ENCODE data around the gene MAGOH.

Gene MAGOH

GRCh38 chr1:53281133-53281532 is 42.8 kb upstream of the MAGOH start:
- no peak for DNase-seq
- WGBS (ENCODE audit: insufficient coverage) = 96% methylated on average over 7 of the region's 9 CpGs
- H3K9me3 ChIP-seq (ENCODE audit: control extremely low read depth in 1 of 5, control insufficient read depth in 4 of 5, insufficient read depth in 2 of 5, low read depth in 1 of 5, low read length in 4 of 5) = no peaks in the 10 kb centered on the region

GRCh38 chr1:53280496-53280895 is 42.2 kb upstream of the MAGOH start:
- peaks cover 0 to 4% (median 1%) of the 10 kb centered on the region in 4 experiments for H3K4me1 ChIP-seq (ENCODE audit: control extremely low read depth in 1 of 4, control insufficient read depth in 4 of 4, insufficient read depth in 4 of 4, low read length in 3 of 4)
- WGBS (ENCODE audit: insufficient coverage) = 98% methylated on average over 5 of the region's 8 CpGs
- H3K36me3 ChIP-seq (ENCODE audit: control insufficient read depth in 4 of 4, insufficient read depth in 4 of 4, low read length in 3 of 4) = peaks cover 2 to 85% (median 32%) of the 10 kb centered on the region in 4 experiments
- H3K9me3 ChIP-seq (ENCODE audit: control extremely low read depth in 1 of 5, control insufficient read depth in 4 of 5, insufficient read depth in 2 of 5, low read depth in 1 of 5, low read length in 4 of 5) = no peaks in the 10 kb centered on the region
- no peak overlapping the region for H3K4me3 ChIP-seq (ENCODE audit: control insufficient read depth in 1 of 7, extremely low read depth in 1 of 7, insufficient read depth in 4 of 7, low read depth in 2 of 7, low read length in 6 of 7)
- DNase-seq = no peak
- no peaks in the 10 kb centered on the region for H3K27me3 ChIP-seq (replicated peaks in 2 of 5; ENCODE audit: control insufficient read depth in 4 of 5, insufficient read depth in 5 of 5, low read length in 4 of 5)
- ChIA-PET POLR2A (no interaction called here), CTCF (interaction anchor here (1.4 to 7.1 kb wide), 3 partner anchors 10 to 114 kb away, joined by 3 to 124 read pairs (median 79); no protein-coding TSS in a partner anchor)
- H3K27ac ChIP-seq (ENCODE audit: insufficient read depth in 1 of 2, low read depth in 1 of 2, low read length in 2 of 2, poor library complexity in 1 of 2, severe bottlenecking in 2 of 2) = no peak overlapping the region

More at GRCh38 chr1:53281133-53281532, 42.8 kb upstream of the MAGOH start:
- Histone ChIP-seq H3K4me1 (ENCODE audit: control extremely low read depth in 1 of 4, control insufficient read depth in 4 of 4, insufficient read depth in 4 of 4, low read length in 3 of 4) (peaks cover 3 to 10% (median 6%) of the 10 kb centered on the region in 4 experiments), H3K27me3 (replicated peaks in 2 of 5; ENCODE audit: control insufficient read depth in 4 of 5, insufficient read depth in 5 of 5, low read length in 4 of 5) (no peaks in the 10 kb centered on the region), H3K36me3 (ENCODE audit: control insufficient read depth in 4 of 4, insufficient read depth in 4 of 4, low read length in 3 of 4) (peaks cover 2 to 85% (median 27%) of the 10 kb centered on the region in 4 experiments), H3K27ac (ENCODE audit: insufficient read depth in 1 of 2, low read depth in 1 of 2, low read length in 2 of 2, poor library complexity in 1 of 2, severe bottlenecking in 2 of 2) (no peak overlapping the region), H3K4me3 (ENCODE audit: control insufficient read depth in 1 of 7, extremely low read depth in 1 of 7, insufficient read depth in 4 of 7, low read depth in 2 of 7, low read length in 6 of 7) (no peak overlapping the region)
- ChIA-PET CTCF (interaction anchor here (1.4 to 7.1 kb wide), 5 partner anchors 9 to 113 kb away, joined by 3 to 124 read pairs (median 6); no protein-coding TSS in a partner anchor), POLR2A (no interaction called here)

GRCh38 chr1:53279296-53280200 is 41.2 kb upstream of the MAGOH start:
- no peaks in the 10 kb centered on the region for H3K9me3 ChIP-seq (ENCODE audit: control extremely low read depth in 1 of 5, control insufficient read depth in 4 of 5, insufficient read depth in 2 of 5, low read depth in 1 of 5, low read length in 4 of 5)
- H3K27me3 ChIP-seq (replicated peaks in 2 of 5; ENCODE audit: control insufficient read depth in 4 of 5, insufficient read depth in 5 of 5, low read length in 4 of 5) = no peaks in the 10 kb centered on the region
- CTCF ChIA-PET = interaction anchor here (1.0 to 7.1 kb wide), 14 partner anchors 8 to 169 kb away, joined by 3 to 124 read pairs (median 8); no protein-coding TSS in a partner anchor
- POLR2A ChIA-PET = no interaction called here
- no peak overlapping the region for H3K27ac ChIP-seq (ENCODE audit: insufficient read depth in 1 of 2, low read depth in 1 of 2, low read length in 2 of 2, poor library complexity in 1 of 2, severe bottlenecking in 2 of 2)
- DNase-seq = no peak
- H3K36me3 ChIP-seq (ENCODE audit: control insufficient read depth in 4 of 4, insufficient read depth in 4 of 4, low read length in 3 of 4) = peaks cover 2 to 85% (median 32%) of the 10 kb centered on the region in 4 experiments
- no peak overlapping the region for H3K4me3 ChIP-seq (ENCODE audit: control insufficient read depth in 1 of 7, extremely low read depth in 1 of 7, insufficient read depth in 4 of 7, low read depth in 2 of 7, low read length in 6 of 7)
- peaks cover 0 to under 1% (median 0%) of the 10 kb centered on the region in 4 experiments for H3K4me1 ChIP-seq (ENCODE audit: control extremely low read depth in 1 of 4, control insufficient read depth in 4 of 4, insufficient read depth in 4 of 4, low read length in 3 of 4)
- WGBS (ENCODE audit: insufficient coverage) = 93% methylated on average over 10 of the region's 14 CpGs

GRCh38 chr1:53278298-53278725 is 40.0 kb upstream of the MAGOH start:
- POLR2A ChIA-PET = no interaction called here
- CTCF ChIA-PET = interaction anchor here (0.7 to 7.1 kb wide), 34 partner anchors 10 to 476 kb away, joined by 3 to 124 read pairs (median 4); no protein-coding TSS in a partner anchor
- no peak overlapping the region for H3K27ac ChIP-seq (ENCODE audit: insufficient read depth in 1 of 2, low read depth in 1 of 2, low read length in 2 of 2, poor library complexity in 1 of 2, severe bottlenecking in 2 of 2)
- peaks cover 2 to 92% (median 37%) of the 10 kb centered on the region in 4 experiments for H3K36me3 ChIP-seq (ENCODE audit: control insufficient read depth in 4 of 4, insufficient read depth in 4 of 4, low read length in 3 of 4)
- peak; percentile 25 to 55 (median 36) for DNase-seq
- H3K4me3 ChIP-seq (ENCODE audit: control insufficient read depth in 1 of 7, extremely low read depth in 1 of 7, insufficient read depth in 4 of 7, low read depth in 2 of 7, low read length in 6 of 7) = no peak overlapping the region
- H3K27me3 ChIP-seq (replicated peaks in 2 of 5; ENCODE audit: control insufficient read depth in 4 of 5, insufficient read depth in 5 of 5, low read length in 4 of 5) = no peaks in the 10 kb centered on the region
- peaks cover 0 to 9% (median 0%) of the 10 kb centered on the region in 4 experiments for H3K4me1 ChIP-seq (ENCODE audit: control extremely low read depth in 1 of 4, control insufficient read depth in 4 of 4, insufficient read depth in 4 of 4, low read length in 3 of 4)
- no peaks in the 10 kb centered on the region for H3K9me3 ChIP-seq (ENCODE audit: control extremely low read depth in 1 of 5, control insufficient read depth in 4 of 5, insufficient read depth in 2 of 5, low read depth in 1 of 5, low read length in 4 of 5)
- 10% methylated on average over 3 of the region's 8 CpGs for WGBS (ENCODE audit: insufficient coverage)

GRCh38 chr1:53277326-53277725 is 39.0 kb upstream of the MAGOH start:
- Histone ChIP-seq H3K9me3 (ENCODE audit: control extremely low read depth in 1 of 5, control insufficient read depth in 4 of 5, insufficient read depth in 2 of 5, low read depth in 1 of 5, low read length in 4 of 5) (no peaks in the 10 kb centered on the region), H3K36me3 (ENCODE audit: control insufficient read depth in 4 of 4, insufficient read depth in 4 of 4, low read length in 3 of 4) (peaks cover 2 to 94% (median 40%) of the 10 kb centered on the region in 4 experiments), H3K27me3 (replicated peaks in 2 of 5; ENCODE audit: control insufficient read depth in 4 of 5, insufficient read depth in 5 of 5, low read length in 4 of 5) (no peaks in the 10 kb centered on the region), H3K4me3 (ENCODE audit: control insufficient read depth in 1 of 7, extremely low read depth in 1 of 7, insufficient read depth in 4 of 7, low read depth in 2 of 7, low read length in 6 of 7) (no peak overlapping the region), H3K4me1 (ENCODE audit: control extremely low read depth in 1 of 4, control insufficient read depth in 4 of 4, insufficient read depth in 4 of 4, low read length in 3 of 4) (peaks cover 0 to 9% (median 0%) of the 10 kb centered on the region in 4 experiments), H3K27ac (ENCODE audit: insufficient read depth in 1 of 2, low read depth in 1 of 2, low read length in 2 of 2, poor library complexity in 1 of 2, severe bottlenecking in 2 of 2) (no peak overlapping the region)
- 92% methylated on average over 5 of the region's 5 CpGs for WGBS (ENCODE audit: insufficient coverage)
- no peak for DNase-seq
- ChIA-PET CTCF (interaction anchor here (0.9 to 7.1 kb wide), 16 partner anchors 9 to 196 kb away, joined by 3 to 124 read pairs (median 8); no protein-coding TSS in a partner anchor), POLR2A (no interaction called here)

- CTCF ChIA-PET = interaction anchor here (0.9 to 7.1 kb wide), 8 partner anchors 8 to 117 kb away, joined by 3 to 124 read pairs (median 13); no protein-coding TSS in a partner anchor
- no peak for DNase-seq
- no peak overlapping the region for H3K27ac ChIP-seq (ENCODE audit: insufficient read depth in 1 of 2, low read depth in 1 of 2, low read length in 2 of 2, poor library complexity in 1 of 2, severe bottlenecking in 2 of 2)
- no peaks in the 10 kb centered on the region for H3K27me3 ChIP-seq (replicated peaks in 2 of 5; ENCODE audit: control insufficient read depth in 4 of 5, insufficient read depth in 5 of 5, low read length in 4 of 5)
- H3K9me3 ChIP-seq (ENCODE audit: control extremely low read depth in 1 of 5, control insufficient read depth in 4 of 5, insufficient read depth in 2 of 5, low read depth in 1 of 5, low read length in 4 of 5) = no peaks in the 10 kb centered on the region
- WGBS (ENCODE audit: insufficient coverage) = 98% methylated on average over 46 of the region's 46 CpGs
- H3K4me3 ChIP-seq (ENCODE audit: control insufficient read depth in 1 of 7, extremely low read depth in 1 of 7, insufficient read depth in 4 of 7, low read depth in 2 of 7, low read length in 6 of 7) = no peak overlapping the region
- peaks cover 2 to 94% (median 41%) of the 10 kb centered on the region in 4 experiments for H3K36me3 ChIP-seq (ENCODE audit: control insufficient read depth in 4 of 4, insufficient read depth in 4 of 4, low read length in 3 of 4)
- POLR2A ChIA-PET = no interaction called here
- peaks cover 0 to 9% (median 0%) of the 10 kb centered on the region in 4 experiments for H3K4me1 ChIP-seq (ENCODE audit: control extremely low read depth in 1 of 4, control insufficient read depth in 4 of 4, insufficient read depth in 4 of 4, low read length in 3 of 4)
Observed at GRCh38 chr1:53276902-53277281, 38.6 kb upstream of the MAGOH start.

All from common myeloid progenitor, CD34-positive (primary cell).